H9 (cell line): Measurements from ENCODE around the gene HS6ST2. TPM values are rescaled to one million over a fixed set of nuclear protein-coding genes. Genes with fewer than 3 reads are reported as not detected.

Experiments
- DNase-seq: peaks from one replicate; pipeline ENCODE4 v3.0.0-alpha.2; 2017
- H2AFZ ChIP-seq: one replicate; pipeline ENCODE4 v1.6.1; 2013; ENCODE audit warnings: mild to moderate bottlenecking, low read length, control low read depth, moderate library complexity
- H2AK5ac ChIP-seq: 2 replicates; pipeline ENCODE4 v1.6.1; 2013; ENCODE audit warnings: low read length, control low read depth, mixed read lengths; ENCODE audit not compliant: insufficient read length
- H2BK120ac ChIP-seq: one replicate; pipeline ENCODE4 v1.6.1; 2013; ENCODE audit warnings: low read depth, mild to moderate bottlenecking, low read length, control low read depth, inconsistent platforms; ENCODE audit not compliant: poor library complexity, severe bottlenecking
- H2BK12ac ChIP-seq: 2 replicates; pipeline ENCODE4 v1.6.1; 2013; ENCODE audit warnings: low read length, control low read depth, mixed read lengths, low read depth; ENCODE audit not compliant: insufficient read length
- H2BK15ac ChIP-seq: 2 replicates; pipeline ENCODE4 v1.6.1; 2013; ENCODE audit warnings: low read depth, low read length, control low read depth
- H2BK20ac ChIP-seq: one replicate; pipeline ENCODE4 v1.6.1; 2013; ENCODE audit warnings: low read depth, mild to moderate bottlenecking, low read length, control low read depth, inconsistent platforms; ENCODE audit not compliant: poor library complexity, severe bottlenecking
- H2BK5ac ChIP-seq: 2 replicates; pipeline ENCODE4 v1.6.1; 2013; ENCODE audit warnings: low read length, control low read depth, mixed read lengths; ENCODE audit not compliant: insufficient read length
- H3K14ac ChIP-seq: 2 replicates; pipeline ENCODE4 v1.6.1; 2013; ENCODE audit warnings: low read length, control low read depth; ENCODE audit not compliant: insufficient read depth
- H3K18ac ChIP-seq: 2 replicates; pipeline ENCODE4 v1.6.1; 2013; ENCODE audit warnings: low read depth, mild to moderate bottlenecking, mixed read lengths, low read length, control low read depth; ENCODE audit not compliant: insufficient read length
- H3K23ac ChIP-seq: 2 replicates; pipeline ENCODE4 v1.6.1; 2013; ENCODE audit warnings: low read length, control low read depth, mixed read lengths, low read depth; ENCODE audit not compliant: insufficient read length
- H3K23me2 ChIP-seq: 2 replicates; pipeline ENCODE4 v1.6.1; 2013; ENCODE audit warnings: low read depth, mild to moderate bottlenecking, mixed read lengths, low read length, control low read depth; ENCODE audit not compliant: insufficient read length, poor library complexity, severe bottlenecking
- H3K27ac ChIP-seq: 2 replicates; pipeline ENCODE4 v1.5.1; 2013; ENCODE audit warnings: low read length, control low read depth, mixed read lengths, low read depth; ENCODE audit not compliant: insufficient read length
- H3K27me3 ChIP-seq: 2 replicates; pipeline ENCODE4 v1.6.1; 2013; ENCODE audit warnings: low read length, control low read depth, inconsistent platforms; ENCODE audit not compliant: insufficient read depth
- H3K4ac ChIP-seq: 2 replicates; pipeline ENCODE4 v1.6.1; 2013; ENCODE audit warnings: low read depth, mild to moderate bottlenecking, control low read depth, inconsistent platforms, low read length, moderate library complexity
- H3K4me1 ChIP-seq: 2 replicates; pipeline ENCODE4 v1.6.1; 2013; ENCODE audit warnings: low read length, control low read depth, inconsistent platforms; ENCODE audit not compliant: insufficient read depth
- H3K4me2 ChIP-seq: 2 replicates; pipeline ENCODE4 v1.6.1; 2013; ENCODE audit warnings: low read length, control low read depth, mixed read lengths; ENCODE audit not compliant: insufficient read length, insufficient read depth
- H3K56ac ChIP-seq: 2 replicates; pipeline ENCODE4 v1.6.1; 2013; ENCODE audit warnings: low read depth, mild to moderate bottlenecking, mixed read lengths, low read length, control low read depth; ENCODE audit not compliant: insufficient read length
- H3K79me1 ChIP-seq: 2 replicates; pipeline ENCODE4 v1.6.1; 2013; ENCODE audit warnings: low read depth, mild to moderate bottlenecking, moderate library complexity, low read length, control low read depth, inconsistent platforms; ENCODE audit not compliant: insufficient read depth, poor library complexity, severe bottlenecking
- H3K79me2 ChIP-seq: 2 replicates; pipeline ENCODE4 v1.6.1; 2013; ENCODE audit warnings: low read length, control low read depth, inconsistent platforms; ENCODE audit not compliant: insufficient read depth
- H3K9ac ChIP-seq: 2 replicates; pipeline ENCODE4 v1.6.1; 2013; ENCODE audit warnings: low read length, control low read depth, mixed read lengths; ENCODE audit not compliant: insufficient read length; ENCODE audit errors: extremely low read depth
- H3K9me3 ChIP-seq: one replicate; pipeline ENCODE4 v1.6.1; 2013; ENCODE audit warnings: low read depth, low read length, inconsistent platforms; ENCODE audit not compliant: control insufficient read depth
- H3T11ph ChIP-seq: one replicate; pipeline ENCODE4 v1.6.1; 2013; ENCODE audit warnings: mild to moderate bottlenecking, low read length, control low read depth, inconsistent platforms
- H4K20me1 ChIP-seq: one replicate; pipeline ENCODE4 v1.6.1; 2013; ENCODE audit not compliant: control insufficient read depth, insufficient read length, insufficient read depth
- H4K5ac ChIP-seq: 2 replicates; pipeline ENCODE4 v1.6.1; 2013; ENCODE audit warnings: low read depth, mild to moderate bottlenecking, mixed read lengths, low read length, control low read depth; ENCODE audit not compliant: insufficient read length
- H4K8ac ChIP-seq: replicated peaks from 2 replicates; pipeline ENCODE4 v1.6.1; 2013; ENCODE audit warnings: low read length, control low read depth, mixed read lengths, low read depth; ENCODE audit not compliant: insufficient read length
- H4K91ac ChIP-seq: 2 replicates; pipeline ENCODE4 v1.6.1; 2013; ENCODE audit warnings: low read depth, mild to moderate bottlenecking, moderate library complexity, mixed read lengths, low read length, control low read depth; ENCODE audit not compliant: insufficient read length
- H3K27ac Mint-ChIP-seq, 3 experiments: 2 replicates in 2 of 3; 3 replicates in 1 of 3; pipeline ENCODE4 v1.8.0; 2020 to 2021; ENCODE audit warnings: mixed read lengths in 3 of 3, mild to moderate bottlenecking in 1 of 3, moderate library complexity in 1 of 3
- H3K27me3 Mint-ChIP-seq: 2 replicates; pipeline ENCODE4 v1.8.0; 2021; ENCODE audit warnings: low read depth, mild to moderate bottlenecking, moderate library complexity, mixed read lengths
- H3K36me3 Mint-ChIP-seq, 3 experiments: 2 replicates in 2 of 3; 3 replicates in 1 of 3; pipeline ENCODE4 v1.8.0; 2020 to 2021; ENCODE audit warnings: low read depth in 3 of 3, mixed read lengths in 3 of 3; ENCODE audit not compliant: insufficient read depth in 1 of 3
- H3K4me1 Mint-ChIP-seq, 2 experiments: 2 replicates each; pipeline ENCODE4 v1.8.0; 2020; ENCODE audit warnings: mixed read lengths in 2 of 2
- H3K4me3 Mint-ChIP-seq, 2 experiments: 2 replicates in 1 of 2; 3 replicates in 1 of 2; pipeline ENCODE4 v1.8.0; 2020 to 2021; ENCODE audit warnings: mild to moderate bottlenecking in 2 of 2, mixed read lengths in 2 of 2, moderate library complexity in 1 of 2
- H3K9me3 Mint-ChIP-seq, 2 experiments: 2 replicates in 1 of 2; 3 replicates in 1 of 2; pipeline ENCODE4 v1.8.0; 2020; ENCODE audit warnings: mild to moderate bottlenecking in 2 of 2, mixed read lengths in 2 of 2, moderate library complexity in 1 of 2
- CTCF ChIP-seq: fragments of 200-600 bp; sonication (generic); conservative IDR thresholded peaks from 3 replicates; pipeline ENCODE4 v1.8.0; 2021; ENCODE audit warnings: antibody characterized with exemption, mild to moderate bottlenecking
- WGBS: extraction: QIAGEN DNeasy Blood & Tissue Kit; methylation state at CpG from one replicate; pipeline ENCODE4 v1.1.7; 2013; ENCODE audit warnings: missing lambda C conversion rate, low lambda C conversion rate, mixed read lengths; ENCODE audit not compliant: insufficient read length; ENCODE audit errors: extremely low coverage; 5-methylcytosine and 5-hydroxymethylcytosine counted together
- total RNA-seq: library from RNA; stranded (reverse); gene quantifications from 2 replicates; pipeline ENCODE4 v1.2.1, GENCODE V29; 2021

Gene HS6ST2
- total RNA-seq, 1 experiment from 2014 or later = 4.8 TPM

- no peak for TF ChIP-seq CTCF
- no peak overlapping the region for H2BK120ac ChIP-seq
- no peak overlapping the region for H2BK12ac ChIP-seq
- H2AK5ac ChIP-seq = no peak overlapping the region
- peaks cover 45% of the 10 kb centered on the region; the same call in 1 of the 2 replicates for H3K27me3 ChIP-seq
- no peak overlapping the region for H2BK5ac ChIP-seq
- no peaks in the 10 kb centered on the region for H3K23me2 ChIP-seq
- H2AFZ ChIP-seq = no peak overlapping the region
- no peak overlapping the region for H3K23ac ChIP-seq
- H3K36me3 Mint-ChIP-seq = no peaks in the 10 kb centered on the region; a peak in 1 of 7 replicates
- no CpG with 5 or more reads among the region's 4 CpGs for WGBS
- H3K9me3 ChIP-seq = no peaks in the 10 kb centered on the region
- H3K4me1 ChIP-seq = peaks cover 3% of the 10 kb centered on the region; the same call in 1 of the 2 replicates
- H3K56ac ChIP-seq = no peak overlapping the region
- H3K27ac Mint-ChIP-seq = no peak overlapping the region
- no peak overlapping the region for H3K27ac ChIP-seq
- H3K18ac ChIP-seq = no peak overlapping the region
- H3K9me3 Mint-ChIP-seq = no peaks in the 10 kb centered on the region; a peak in 1 of 5 replicates
- H4K5ac ChIP-seq = no peak overlapping the region
- no peak overlapping the region for H4K91ac ChIP-seq
- H3K79me2 ChIP-seq = no peaks in the 10 kb centered on the region
- H2BK15ac ChIP-seq = no peak overlapping the region
- H3K14ac ChIP-seq = no peak overlapping the region
- no peak overlapping the region for H4K8ac ChIP-seq
- peaks cover 100% of the 10 kb centered on the region for H3K27me3 Mint-ChIP-seq
- no peak overlapping the region for H3K4me3 Mint-ChIP-seq
- no peak overlapping the region for H3K4ac ChIP-seq
- no peak for DNase-seq
- H3K9ac ChIP-seq = no peak overlapping the region
- peaks cover 37 to 48% of the 10 kb centered on the region in 2 experiments for H3K4me1 Mint-ChIP-seq
- no peak overlapping the region for H3T11ph ChIP-seq
- H4K20me1 ChIP-seq = no peaks in the 10 kb centered on the region
- no peaks in the 10 kb centered on the region for H3K79me1 ChIP-seq
- H2BK20ac ChIP-seq = no peak overlapping the region
- no peak overlapping the region for H3K4me2 ChIP-seq
Observed at GRCh38 chrX:132669142-132669541, 289.3 kb downstream of the HS6ST2 start.
